ENCODE measurements around the gene FRMD1.

DNA sequence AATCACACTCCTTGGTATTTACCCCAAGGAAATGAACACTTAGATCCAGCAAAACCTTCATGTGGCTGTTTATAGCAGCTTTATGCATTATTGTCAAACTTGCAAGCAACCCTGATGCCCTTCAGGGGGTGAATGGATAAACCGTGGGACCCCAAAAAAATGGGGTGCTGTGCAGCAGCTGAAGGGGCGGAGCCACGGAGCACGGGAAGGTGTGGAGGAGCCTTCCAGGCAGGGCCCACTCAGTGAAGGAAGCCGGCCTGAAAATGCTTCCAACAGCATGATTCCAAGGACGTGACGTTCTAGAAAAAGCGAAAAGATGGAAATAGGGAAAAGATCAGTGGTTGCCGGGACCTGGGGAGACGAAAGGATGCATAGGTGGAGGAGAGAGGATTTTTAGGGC lies 25.6 kb upstream of the FRMD1 start:
- TF ChIP-seq EZH2 (IDR thresholded peaks at IDR 0.05; ENCODE audit: low read depth): no peak
- TF ChIP-seq, protein P1, sequence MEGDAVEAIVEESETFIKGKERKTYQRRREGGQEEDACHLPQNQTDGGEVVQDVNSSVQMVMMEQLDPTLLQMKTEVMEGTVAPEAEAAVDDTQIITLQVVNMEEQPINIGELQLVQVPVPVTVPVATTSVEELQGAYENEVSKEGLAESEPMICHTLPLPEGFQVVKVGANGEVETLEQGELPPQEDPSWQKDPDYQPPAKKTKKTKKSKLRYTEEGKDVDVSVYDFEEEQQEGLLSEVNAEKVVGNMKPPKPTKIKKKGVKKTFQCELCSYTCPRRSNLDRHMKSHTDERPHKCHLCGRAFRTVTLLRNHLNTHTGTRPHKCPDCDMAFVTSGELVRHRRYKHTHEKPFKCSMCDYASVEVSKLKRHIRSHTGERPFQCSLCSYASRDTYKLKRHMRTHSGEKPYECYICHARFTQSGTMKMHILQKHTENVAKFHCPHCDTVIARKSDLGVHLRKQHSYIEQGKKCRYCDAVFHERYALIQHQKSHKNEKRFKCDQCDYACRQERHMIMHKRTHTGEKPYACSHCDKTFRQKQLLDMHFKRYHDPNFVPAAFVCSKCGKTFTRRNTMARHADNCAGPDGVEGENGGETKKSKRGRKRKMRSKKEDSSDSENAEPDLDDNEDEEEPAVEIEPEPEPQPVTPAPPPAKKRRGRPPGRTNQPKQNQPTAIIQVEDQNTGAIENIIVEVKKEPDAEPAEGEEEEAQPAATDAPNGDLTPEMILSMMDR (conservative IDR thresholded peaks at IDR 0.05): no peak

All from PC-9 (cell line).